Measurements from ENCODE around the gene BRPF1. TPM values are rescaled to one million over a fixed set of nuclear protein-coding genes. Genes with fewer than 3 reads are reported as not detected.

The BRPF1 gene
- total and polyA plus RNA-seq, 2 experiments from 2014 or later = 10.4 to 18.3 TPM

- WGBS, 2 experiments (ENCODE audit: low coverage in 1 of 2, low lambda C conversion rate in 2 of 2, missing lambda C conversion rate in 2 of 2) = 50 to 60% methylated on average over 5 of the region's 5 CpGs
- Histone ChIP-seq H3K4me3 (no peak overlapping the region), H3K36me3 (ENCODE audit: low read depth) (no peaks in the 10 kb centered on the region), H3K27me3 (replicated peaks; ENCODE audit: insufficient read depth) (0 out of 2 replicates have a peak, but pooled peaks cover under 1% of the 10 kb centered on the region), H3F3A (ENCODE audit: insufficient read depth) (peaks cover 14% of the 10 kb centered on the region), H4K20me1 (ENCODE audit: insufficient read depth) (no peaks in the 10 kb centered on the region), H3K27ac (no peak overlapping the region), H2AFZ (no peak overlapping the region), H3K9me2 (ENCODE audit: insufficient read depth) (no peaks in the 10 kb centered on the region), H3K9ac (no peak overlapping the region), H3K4me2 (ENCODE audit: unreplicated experiment) (no peak overlapping the region), H3K4me1 (ENCODE audit: insufficient read depth) (peaks cover 11% of the 10 kb centered on the region), H3K79me2 (ENCODE audit: insufficient read depth) (no peaks in the 10 kb centered on the region), H3K9me3 (ENCODE audit: low read depth) (no peaks in the 10 kb centered on the region)
- TF ChIP-seq EZH2 (IDR thresholded peaks at IDR 0.05; ENCODE audit: insufficient read depth, poor library complexity, severe bottlenecking) = no peak
- no peak for TF ChIP-seq EZH2phosphoT487 (IDR thresholded peaks at IDR 0.05; ENCODE audit: insufficient read depth, low read depth)
- DNase-seq = no peak
- in situ Hi-C loops (cut with MboI) = no loop called here
These were observed 14.6 kb upstream of the BRPF1 start for GRCh38 chr3:9716801-9717555.

- Histone ChIP-seq H3K9me2 (ENCODE audit: insufficient read depth) (no peaks in the 10 kb centered on the region), H3K9me3 (ENCODE audit: low read depth) (no peaks in the 10 kb centered on the region), H3K36me3 (ENCODE audit: low read depth) (no peaks in the 10 kb centered on the region), H2AFZ (no peak overlapping the region), H3K9ac (no peak overlapping the region), H4K20me1 (ENCODE audit: insufficient read depth) (no peaks in the 10 kb centered on the region), H3K4me2 (ENCODE audit: unreplicated experiment) (no peak overlapping the region), H3K79me2 (ENCODE audit: insufficient read depth) (no peaks in the 10 kb centered on the region), H3K4me3 (no peak overlapping the region), H3K4me1 (ENCODE audit: insufficient read depth) (peaks cover 11% of the 10 kb centered on the region), H3K27me3 (replicated peaks; ENCODE audit: insufficient read depth) (no peaks in the 10 kb centered on the region), H3F3A (ENCODE audit: insufficient read depth) (peaks cover 14% of the 10 kb centered on the region), H3K27ac (no peak overlapping the region)
- DNase-seq = no peak
- in situ Hi-C loops (cut with MboI) = no loop called here
- 78% methylated on average over 1 of the region's 1 CpG for WGBS, 2 experiments (ENCODE audit: low coverage in 1 of 2, low lambda C conversion rate in 2 of 2, missing lambda C conversion rate in 2 of 2)
- TF ChIP-seq EZH2 (IDR thresholded peaks at IDR 0.05; ENCODE audit: insufficient read depth, poor library complexity, severe bottlenecking) = no peak
- TF ChIP-seq EZH2phosphoT487 (IDR thresholded peaks at IDR 0.05; ENCODE audit: insufficient read depth, low read depth) = no peak
These were observed 14.0 kb upstream of the BRPF1 start for GRCh38 chr3:9717563-9717962.

DNA sequence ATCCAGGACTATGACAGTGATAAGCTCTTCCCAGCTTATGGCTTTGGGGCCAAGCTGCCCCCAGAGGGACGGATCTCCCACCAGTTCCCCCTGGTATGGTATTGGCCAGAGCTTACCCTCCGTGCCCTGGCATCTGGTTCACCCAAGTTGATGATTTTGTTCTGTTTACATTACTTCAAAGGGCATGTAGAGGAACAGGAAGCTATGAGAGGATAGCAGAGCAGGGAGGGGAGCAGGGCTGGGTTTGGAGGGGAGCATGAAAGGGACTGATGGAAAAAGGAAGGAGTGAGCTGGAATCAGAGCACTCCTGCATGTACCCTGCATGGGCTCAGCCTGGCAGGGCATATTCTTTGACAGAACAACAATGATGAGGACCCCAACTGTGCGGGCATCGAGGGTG, 13.4 kb upstream of the BRPF1 start:
- whole genome bisulfite sequencing, 2 experiments (ENCODE audit: low coverage in 1 of 2, low lambda C conversion rate in 2 of 2, missing lambda C conversion rate in 2 of 2) = 59 to 73% methylated on average over 4 of the region's 4 CpGs
- Histone ChIP-seq H3F3A (ENCODE audit: insufficient read depth) (peaks cover 14% of the 10 kb centered on the region), H3K9me2 (ENCODE audit: insufficient read depth) (no peaks in the 10 kb centered on the region), H2AFZ (no peak overlapping the region), H4K20me1 (ENCODE audit: insufficient read depth) (no peaks in the 10 kb centered on the region), H3K9me3 (ENCODE audit: low read depth) (no peaks in the 10 kb centered on the region), H3K4me3 (no peak overlapping the region), H3K4me2 (ENCODE audit: unreplicated experiment) (no peak overlapping the region), H3K4me1 (ENCODE audit: insufficient read depth) (peaks cover 11% of the 10 kb centered on the region), H3K36me3 (ENCODE audit: low read depth) (no peaks in the 10 kb centered on the region), H3K9ac (no peak overlapping the region), H3K27ac (no peak overlapping the region), H3K79me2 (ENCODE audit: insufficient read depth) (no peaks in the 10 kb centered on the region), H3K27me3 (replicated peaks; ENCODE audit: insufficient read depth) (no peaks in the 10 kb centered on the region)
- in situ Hi-C loops (cut with MboI) = no loop called here
- no peak for DNase-seq
- TF ChIP-seq EZH2phosphoT487 (IDR thresholded peaks at IDR 0.05; ENCODE audit: insufficient read depth, low read depth) (no peak), EZH2 (IDR thresholded peaks at IDR 0.05; ENCODE audit: insufficient read depth, poor library complexity, severe bottlenecking) (no peak)

- in situ Hi-C loops (cut with MboI) = no loop called here
- Histone ChIP-seq H3K9me3 (ENCODE audit: low read depth) (no peaks in the 10 kb centered on the region), H4K20me1 (ENCODE audit: insufficient read depth) (no peaks in the 10 kb centered on the region), H3K79me2 (ENCODE audit: insufficient read depth) (no peaks in the 10 kb centered on the region), H3K9me2 (ENCODE audit: insufficient read depth) (no peaks in the 10 kb centered on the region), H3K27me3 (replicated peaks; ENCODE audit: insufficient read depth) (no peaks in the 10 kb centered on the region), H3K4me3 (no peak overlapping the region), H2AFZ (no peak overlapping the region), H3K9ac (no peak overlapping the region), H3K4me2 (ENCODE audit: unreplicated experiment) (peak overlapping the region; percentile 27), H3K4me1 (ENCODE audit: insufficient read depth) (peaks cover 8% of the 10 kb centered on the region; the same call in 1 of the 2 replicates), H3F3A (ENCODE audit: insufficient read depth) (peaks cover 9% of the 10 kb centered on the region), H3K36me3 (ENCODE audit: low read depth) (no peaks in the 10 kb centered on the region), H3K27ac (no peak overlapping the region)
- DNase-seq = peak; percentile 63
- TF ChIP-seq EZH2 (IDR thresholded peaks at IDR 0.05; ENCODE audit: insufficient read depth, poor library complexity, severe bottlenecking) (no peak), EZH2phosphoT487 (IDR thresholded peaks at IDR 0.05; ENCODE audit: insufficient read depth, low read depth) (no peak)
- WGBS, 2 experiments (ENCODE audit: low coverage in 1 of 2, low lambda C conversion rate in 2 of 2, missing lambda C conversion rate in 2 of 2) = 14 to 18% methylated on average over 7 of the region's 7 CpGs
These were observed 10.4 kb upstream of the BRPF1 start for GRCh38 chr3:9721015-9721699.

Data from GM23248 (cell line).